B cell (primary cell): ENCODE measurements around the gene PRRC2A. TPM values are rescaled to one million over a fixed set of nuclear protein-coding genes. Genes with fewer than 3 reads are reported as not detected.

Source experiments
- ATAC-seq: fragments of 200-7000 bp; cut with Tn5 transposase; one replicate; pipeline ENCODE4 v1.10.0; 2021; ENCODE audit warnings: low read depth, mild to moderate bottlenecking, moderate number of reproducible peaks, moderate library complexity
- CTCF ChIA-PET: fragments of 350-600 bp; sonication (Branson Sonifier 250); formaldehyde crosslinking; loops from one replicate; lab custom pipeline; 2021; ENCODE audit warnings: antibody characterized with exemption, inconsistent platforms; lab: Charles Lee
- POLR2A ChIA-PET: fragments of 350-600 bp; sonication (Branson Sonifier 250); formaldehyde crosslinking; loops from one replicate; lab custom pipeline; 2021; ENCODE audit warnings: antibody characterized with exemption; lab: Charles Lee
- DNase-seq: peaks from one replicate; pipeline ENCODE4 v3.0.0; 2013
- H2AFZ ChIP-seq: 2 replicates; pipeline ENCODE4 v1.6.1; 2012; ENCODE audit warnings: mild to moderate bottlenecking, low read depth, low read length; ENCODE audit not compliant: insufficient read depth, poor library complexity, severe bottlenecking
- H3K27ac ChIP-seq, 2 donors: 1 replicate in 1 of 2; 2 replicates in 1 of 2; pipeline ENCODE4 v1.5.1; 2012 to 2013; ENCODE audit warnings: low read length in 2 of 2, mild to moderate bottlenecking in 2 of 2, moderate library complexity in 1 of 2
- H3K27me3 ChIP-seq, 4 experiments: fragments of 200-600 bp in 1 of 4; sonication (generic) in 1 of 4; replicated peaks in 1 of 4; 1 replicate in 2 of 4; 2 replicates in 2 of 4; pipeline versions ENCODE4 v1.6.1 to v1.7.0; 2013 to 2016; ENCODE audit warnings: low read length in 3 of 4, mild to moderate bottlenecking in 2 of 4, mixed read lengths in 1 of 4, moderate library complexity in 1 of 4; ENCODE audit not compliant: insufficient read depth in 4 of 4, control insufficient read depth in 3 of 4; ENCODE audit errors: control extremely low read depth in 1 of 4
- H3K36me3 ChIP-seq, 2 experiments: replicated peaks in 1 of 2; 1 replicate in 1 of 2; 2 replicates in 1 of 2; pipeline versions ENCODE4 v1.6.1 to v1.7.1; 2013; ENCODE audit warnings: low read length in 1 of 2; ENCODE audit not compliant: insufficient read depth in 2 of 2, control insufficient read depth in 1 of 2; ENCODE audit errors: control extremely low read depth in 1 of 2, extremely low read depth in 1 of 2
- H3K4me1 ChIP-seq, 2 donors: fragments of 200-600 bp in 1 of 2; sonication (generic) in 1 of 2; 1 replicate in 1 of 2; 2 replicates in 1 of 2; pipeline versions ENCODE4 v1.5.1 to v1.6.1; 2013 to 2017; ENCODE audit warnings: low read length in 2 of 2; ENCODE audit not compliant: control insufficient read depth in 2 of 2, insufficient read depth in 2 of 2
- H3K4me2 ChIP-seq: replicated peaks from 2 replicates; pipeline ENCODE3; 2012; ENCODE audit warnings: mild to moderate bottlenecking, low read depth, low read length; ENCODE audit not compliant: poor library complexity, severe bottlenecking
- H3K4me3 ChIP-seq, 5 experiments: fragments of 200-600 bp in 1 of 5; sonication (generic) in 1 of 5; 1 replicate in 3 of 5; 2 replicates in 2 of 5; pipeline versions ENCODE4 v1.5.1 to v1.7.0; 2011 to 2016; ENCODE audit warnings: low read length in 4 of 5, mild to moderate bottlenecking in 4 of 5, low read depth in 2 of 5, control low read depth in 1 of 5, moderate library complexity in 1 of 5; ENCODE audit not compliant: insufficient read depth in 1 of 5; ENCODE audit errors: control extremely low read depth in 1 of 5, extremely low read depth in 1 of 5
- H3K79me2 ChIP-seq: fragments of 200-600 bp; sonication (generic); one replicate; pipeline ENCODE4 v1.6.0; 2016; ENCODE audit warnings: low read length; ENCODE audit not compliant: control insufficient read depth, insufficient read depth
- H3K9ac ChIP-seq: fragments of 200-600 bp; sonication (generic); 2 replicates; pipeline ENCODE4 v1.6.1; 2017; ENCODE audit warnings: mild to moderate bottlenecking, low read length, moderate library complexity
- H3K9me3 ChIP-seq, 3 donors: one replicate each; pipeline versions ENCODE4 v1.6.1 to v1.7.1; 2013; ENCODE audit warnings: low read length in 2 of 3; ENCODE audit not compliant: control insufficient read depth in 2 of 3, insufficient read depth in 1 of 3; ENCODE audit errors: control extremely low read depth in 1 of 3
- H4K20me1 ChIP-seq: 2 replicates; pipeline ENCODE4 v1.6.0; 2012; ENCODE audit warnings: mild to moderate bottlenecking, low read length; ENCODE audit not compliant: insufficient read depth, control insufficient read depth, poor library complexity, severe bottlenecking
- H3K27ac Mint-ChIP-seq: one replicate; pipeline ENCODE4 v1.8.0; 2021; ENCODE audit warnings: mixed read lengths
- H3K27me3 Mint-ChIP-seq: one replicate; pipeline ENCODE4 v1.8.0; 2021; ENCODE audit warnings: mixed read lengths
- H3K4me1 Mint-ChIP-seq: one replicate; pipeline ENCODE4 v1.8.0; 2021; ENCODE audit warnings: mixed read lengths
- H3K4me3 Mint-ChIP-seq: one replicate; pipeline ENCODE4 v1.8.0; 2021; ENCODE audit warnings: mixed read lengths
- H3K9me3 Mint-ChIP-seq: one replicate; pipeline ENCODE4 v1.8.0; 2022; ENCODE audit warnings: mixed read lengths; ENCODE audit not compliant: insufficient read depth
- EZH2 ChIP-seq: IDR thresholded peaks from 2 replicates; pipeline ENCODE4 v1.6.1; 2012; ENCODE audit warnings: borderline replicate concordance, low read depth, mild to moderate bottlenecking, moderate library complexity, low read length; ENCODE audit not compliant: insufficient read depth, poor library complexity, severe bottlenecking
- WGBS: methylation state at CpG from one replicate; pipeline ENCODE4 v1.1.5; 2013; ENCODE audit warnings: missing lambda C conversion rate; ENCODE audit not compliant: insufficient coverage; 5-methylcytosine and 5-hydroxymethylcytosine counted together
- intact Hi-C: fragments of 100-400 bp; cut with micrococcal nuclease; formaldehyde crosslinking; loops from one replicate; pipeline ENCODE4 v1.10.0; 2022
- polyA plus RNA-seq: library from polyadenylated mRNA; depleted of rRNA; stranded (reverse); fragments of >200 nt; gene quantifications from 2 replicates; pipeline ENCODE4 v1.2.3, GENCODE V29; 2012
- total RNA-seq, 2 donors: library from RNA; stranded (reverse); fragments of 120-200 nt in 1 of 2; gene quantifications; 1 replicate in 1 of 2; 2 replicates in 1 of 2; pipeline versions ENCODE4 v1.2.3 to v1.2.4, GENCODE V29; 2013 to 2022
- TF ChIP-seq, protein P1 (sequence below): fragments of 200-600 bp; IDR thresholded peaks from one replicate; pipeline ENCODE4 v1.8.0; 2022; ENCODE audit warnings: antibody characterized with exemption, mild to moderate bottlenecking

Gene PRRC2A
- total and polyA plus RNA-seq, 2 donors (not counting 1 experiment from before 2014, with no cell fraction given), result 153 to 265 TPM

DNA sequence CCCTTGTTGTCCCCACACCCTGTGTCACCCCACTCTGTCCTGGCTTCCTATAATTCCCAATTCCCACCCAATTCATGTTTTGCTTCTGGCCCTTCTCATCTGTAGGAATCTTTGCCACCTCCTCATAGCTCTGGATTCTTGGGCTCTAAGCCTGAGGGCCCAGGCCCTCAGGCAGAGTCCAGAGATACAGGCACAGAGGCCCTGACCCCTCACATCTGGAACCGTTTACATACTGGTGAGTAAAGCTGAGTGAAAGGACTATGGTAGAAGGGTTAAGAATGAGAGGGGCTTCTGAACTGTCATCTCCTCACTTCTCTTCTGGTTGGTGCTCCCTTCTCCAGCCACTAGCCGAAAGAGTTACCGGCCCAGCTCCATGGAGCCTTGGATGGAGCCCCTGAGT lies 13.6 kb downstream of the PRRC2A start:
- Mint-ChIP-seq H3K27ac (no peak overlapping the region), H3K27me3 (no peaks in the 10 kb centered on the region), H3K4me3 (no peak overlapping the region), H3K4me1 (no peaks in the 10 kb centered on the region), H3K9me3 (no peaks in the 10 kb centered on the region)
- Histone ChIP-seq H4K20me1 (peaks cover 34% of the 10 kb centered on the region), H3K9me3 (no peaks in the 10 kb centered on the region), H3K4me1 (no peaks in the 10 kb centered on the region), H3K4me3 (no peak overlapping the region), H3K9ac (no peak overlapping the region), H3K27me3 (no peaks in the 10 kb centered on the region), H3K36me3 (peaks cover 7 to 87% of the 10 kb centered on the region in 2 experiments), H3K79me2 (peaks cover 6% of the 10 kb centered on the region), H2AFZ (no peak overlapping the region), H3K27ac (no peak overlapping the region), H3K4me2 (no peak overlapping the region)
- TF ChIP-seq, protein P1, sequence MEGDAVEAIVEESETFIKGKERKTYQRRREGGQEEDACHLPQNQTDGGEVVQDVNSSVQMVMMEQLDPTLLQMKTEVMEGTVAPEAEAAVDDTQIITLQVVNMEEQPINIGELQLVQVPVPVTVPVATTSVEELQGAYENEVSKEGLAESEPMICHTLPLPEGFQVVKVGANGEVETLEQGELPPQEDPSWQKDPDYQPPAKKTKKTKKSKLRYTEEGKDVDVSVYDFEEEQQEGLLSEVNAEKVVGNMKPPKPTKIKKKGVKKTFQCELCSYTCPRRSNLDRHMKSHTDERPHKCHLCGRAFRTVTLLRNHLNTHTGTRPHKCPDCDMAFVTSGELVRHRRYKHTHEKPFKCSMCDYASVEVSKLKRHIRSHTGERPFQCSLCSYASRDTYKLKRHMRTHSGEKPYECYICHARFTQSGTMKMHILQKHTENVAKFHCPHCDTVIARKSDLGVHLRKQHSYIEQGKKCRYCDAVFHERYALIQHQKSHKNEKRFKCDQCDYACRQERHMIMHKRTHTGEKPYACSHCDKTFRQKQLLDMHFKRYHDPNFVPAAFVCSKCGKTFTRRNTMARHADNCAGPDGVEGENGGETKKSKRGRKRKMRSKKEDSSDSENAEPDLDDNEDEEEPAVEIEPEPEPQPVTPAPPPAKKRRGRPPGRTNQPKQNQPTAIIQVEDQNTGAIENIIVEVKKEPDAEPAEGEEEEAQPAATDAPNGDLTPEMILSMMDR, result no peak
- TF ChIP-seq EZH2, result no peak
- WGBS, result 100% methylated on average over 1 of the region's 3 CpGs
- intact Hi-C loops, result no loop called here
- no peak for ATAC-seq
- CTCF ChIA-PET, result interaction anchor here (1.1 to 1.4 kb wide), 2 partner anchors 36 to 83 kb away, joined by 3 to 4 read pairs; no protein-coding TSS in a partner anchor
- POLR2A ChIA-PET, result interaction anchor here (2.0 kb wide), 1 partner anchor 18 kb away, joined by 6 read pairs; the partner anchor contains the start of gene BAG6
- DNase-seq, result no peak

DNA sequence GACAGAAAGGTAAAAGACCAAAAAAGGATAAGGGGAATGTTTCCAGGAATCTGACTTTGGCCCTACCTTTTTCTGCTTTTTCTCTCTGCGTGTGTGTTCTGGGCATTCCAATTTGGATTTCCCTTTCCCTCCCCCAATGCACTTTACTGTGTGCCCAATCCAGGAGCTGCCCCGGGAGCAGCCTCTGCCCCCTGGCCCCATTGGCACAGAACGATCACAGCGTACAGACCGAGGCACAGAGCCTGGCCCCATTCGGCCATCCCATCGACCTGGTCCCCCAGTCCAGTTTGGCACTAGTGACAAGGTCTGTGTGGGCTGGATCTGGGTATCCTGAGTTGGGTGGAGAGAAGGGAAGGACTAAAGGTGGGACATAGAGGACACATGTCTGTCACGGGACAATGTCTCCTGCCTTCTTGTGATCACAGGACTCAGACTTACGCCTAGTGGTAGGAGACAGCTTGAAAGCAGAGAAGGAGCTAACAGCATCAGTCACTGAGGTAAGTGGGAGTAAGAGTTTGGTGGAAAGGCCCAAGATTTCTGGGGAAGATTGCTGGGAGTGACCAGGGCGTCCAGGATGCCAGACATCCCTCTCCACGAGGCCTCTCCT lies 14.6 kb downstream of the PRRC2A start:
- H3K27me3 ChIP-seq, result no peaks in the 10 kb centered on the region
- ChIA-PET CTCF (interaction anchor here (0.8 to 1.1 kb wide), 2 partner anchors 36 to 84 kb away, joined by 3 to 5 read pairs; no protein-coding TSS in a partner anchor), POLR2A (interaction anchor here (2.0 kb wide), 1 partner anchor 17 kb away, joined by 6 read pairs; the partner anchor contains the start of gene BAG6)
- Mint-ChIP-seq H3K27me3 (no peaks in the 10 kb centered on the region), H3K4me3 (no peak overlapping the region), H3K27ac (no peak overlapping the region), H3K4me1 (no peaks in the 10 kb centered on the region), H3K9me3 (no peaks in the 10 kb centered on the region)
- H2AFZ ChIP-seq, result no peak overlapping the region
- H3K27ac ChIP-seq, result no peak overlapping the region
- peaks cover 11 to 90% of the 10 kb centered on the region in 2 experiments for H3K36me3 ChIP-seq
- no peak for TF ChIP-seq EZH2
- TF ChIP-seq, protein P1, result no peak
- H3K4me3 ChIP-seq, result no peak overlapping the region
- peaks cover 27% of the 10 kb centered on the region for H4K20me1 ChIP-seq
- intact Hi-C loops, result no loop called here
- WGBS, result 86% methylated on average over 11 of the region's 11 CpGs
- H3K9ac ChIP-seq, result no peak overlapping the region
- H3K79me2 ChIP-seq, result peaks cover 6% of the 10 kb centered on the region
- H3K4me1 ChIP-seq, result no peaks in the 10 kb centered on the region
- DNase-seq, result no peak
- ATAC-seq, result no peak
- H3K4me2 ChIP-seq, result no peak overlapping the region
- no peaks in the 10 kb centered on the region for H3K9me3 ChIP-seq
